A549 (cell line): ENCODE data around the gene NEK5.

Experiments used
- BHLHE40 ChIP-seq: IDR thresholded peaks from 2 replicates; pipeline ENCODE4 v1.6.1; 2012; ENCODE audit warnings: low read depth, low read length, inconsistent platforms
- CBX2 ChIP-seq: fragments of 200-600 bp; sonication (generic); IDR thresholded peaks from 2 replicates; pipeline ENCODE4 v1.6.1; 2016; ENCODE audit warnings: low read depth, mild to moderate bottlenecking, borderline replicate concordance
- CBX8 ChIP-seq: fragments of 200-600 bp; sonication (generic); IDR thresholded peaks from 2 replicates; pipeline ENCODE4 v1.6.1; 2016
- EHMT2 ChIP-seq: fragments of 200-600 bp; sonication (generic); IDR thresholded peaks from 2 replicates; pipeline ENCODE4 v1.6.1; 2016; ENCODE audit warnings: antibody characterized with exemption, low read depth, mild to moderate bottlenecking, moderate library complexity
- EP300 ChIP-seq, 2 experiments: fragments of >200 bp; sonication (Bioruptor Twin); formaldehyde crosslinking; IDR thresholded peaks; 2 replicates in 1 of 2; 3 replicates in 1 of 2; pipeline ENCODE4 v1.6.1; 2016 to 2017
- HOXA7 ChIP-seq: fragments of 250-450 bp; sonication (Bioruptor Pico); IDR thresholded peaks from 2 replicates; pipeline ENCODE4 v1.5.0; 2020; ENCODE audit warnings: mild to moderate bottlenecking, moderate library complexity
- MAFK ChIP-seq: fragments of 450-650 bp; IDR thresholded peaks from 2 replicates; pipeline ENCODE4 v1.6.1; 2014; ENCODE audit not compliant: partially characterized antibody
- MAX ChIP-seq: IDR thresholded peaks from 2 replicates; pipeline ENCODE4 v1.6.1; 2012
- RFX5 ChIP-seq: fragments of 450-650 bp; IDR thresholded peaks from 2 replicates; pipeline ENCODE4 v1.7.1; 2014; ENCODE audit warnings: antibody characterized with exemption, mild to moderate bottlenecking, moderate library complexity
- TF ChIP-seq, protein P1 (sequence below): fragments of >200 bp; sonication (Bioruptor Twin); formaldehyde crosslinking; IDR thresholded peaks from 3 replicates; pipeline ENCODE4 v1.5.1; 2016

GRCh38 chr13:52128714-52129700 is at the start of gene NEK5:
- TF ChIP-seq, protein P1, sequence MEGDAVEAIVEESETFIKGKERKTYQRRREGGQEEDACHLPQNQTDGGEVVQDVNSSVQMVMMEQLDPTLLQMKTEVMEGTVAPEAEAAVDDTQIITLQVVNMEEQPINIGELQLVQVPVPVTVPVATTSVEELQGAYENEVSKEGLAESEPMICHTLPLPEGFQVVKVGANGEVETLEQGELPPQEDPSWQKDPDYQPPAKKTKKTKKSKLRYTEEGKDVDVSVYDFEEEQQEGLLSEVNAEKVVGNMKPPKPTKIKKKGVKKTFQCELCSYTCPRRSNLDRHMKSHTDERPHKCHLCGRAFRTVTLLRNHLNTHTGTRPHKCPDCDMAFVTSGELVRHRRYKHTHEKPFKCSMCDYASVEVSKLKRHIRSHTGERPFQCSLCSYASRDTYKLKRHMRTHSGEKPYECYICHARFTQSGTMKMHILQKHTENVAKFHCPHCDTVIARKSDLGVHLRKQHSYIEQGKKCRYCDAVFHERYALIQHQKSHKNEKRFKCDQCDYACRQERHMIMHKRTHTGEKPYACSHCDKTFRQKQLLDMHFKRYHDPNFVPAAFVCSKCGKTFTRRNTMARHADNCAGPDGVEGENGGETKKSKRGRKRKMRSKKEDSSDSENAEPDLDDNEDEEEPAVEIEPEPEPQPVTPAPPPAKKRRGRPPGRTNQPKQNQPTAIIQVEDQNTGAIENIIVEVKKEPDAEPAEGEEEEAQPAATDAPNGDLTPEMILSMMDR = peak; percentile 65
- TF ChIP-seq MAFK = no peak
- no peak for TF ChIP-seq RFX5
- no peak for TF ChIP-seq EHMT2
- no peak for TF ChIP-seq HOXA7 (CRISPR knock-in tag)
- no peak for TF ChIP-seq EP300 (IDR thresholded peaks at IDR 0.05)
- no peak for TF ChIP-seq CBX2
- TF ChIP-seq MAX = peak; percentile 23; the same call in 1 of the 2 replicates
- TF ChIP-seq CBX8 = no peak
- TF ChIP-seq BHLHE40 = no peak
